Common myeloid progenitor, CD34-positive (primary cell): Measurements from ENCODE around the gene SLC35A3.

Experiments
- CTCF ChIA-PET: fragments of 350-600 bp; sonication (Branson Sonifier 250); formaldehyde crosslinking; loops from one replicate; lab custom pipeline; 2021; ENCODE audit warnings: antibody characterized with exemption; lab: Charles Lee
- POLR2A ChIA-PET: fragments of 350-600 bp; sonication (Branson Sonifier 250); formaldehyde crosslinking; loops from one replicate; lab custom pipeline; 2021; ENCODE audit warnings: antibody characterized with exemption; lab: Charles Lee
- DNase-seq, 3 donors: peaks; one replicate each; pipeline versions ENCODE4 v3.0.0 to v3.0.0-alpha.2; 2013
- H3K27ac ChIP-seq, 2 experiments: 1 replicate in 1 of 2; 2 replicates in 1 of 2; pipeline ENCODE4 v1.7.0; 2013; ENCODE audit warnings: inconsistent platforms in 2 of 2, low read length in 2 of 2, mild to moderate bottlenecking in 2 of 2, low read depth in 1 of 2, moderate library complexity in 1 of 2; ENCODE audit not compliant: severe bottlenecking in 2 of 2, insufficient read depth in 1 of 2, poor library complexity in 1 of 2
- H3K27me3 ChIP-seq, 5 experiments: replicated peaks in 2 of 5; 1 replicate in 3 of 5; 2 replicates in 2 of 5; pipeline versions ENCODE4 v1.6.1 to v1.7.0; 2013; ENCODE audit warnings: low read length in 4 of 5, mild to moderate bottlenecking in 2 of 5, moderate library complexity in 2 of 5, inconsistent platforms in 1 of 5; ENCODE audit not compliant: insufficient read depth in 5 of 5, control insufficient read depth in 4 of 5
- H3K36me3 ChIP-seq, 4 experiments: 1 replicate in 2 of 4; 2 replicates in 2 of 4; pipeline versions ENCODE4 v1.6.1 to v1.7.0; 2013; ENCODE audit warnings: low read length in 3 of 4, control low read depth in 1 of 4, mild to moderate bottlenecking in 1 of 4; ENCODE audit not compliant: control insufficient read depth in 4 of 4, insufficient read depth in 4 of 4
- H3K4me1 ChIP-seq, 4 experiments: 1 replicate in 3 of 4; 2 replicates in 1 of 4; pipeline versions ENCODE4 v1.6.1 to v1.7.1; 2013; ENCODE audit warnings: low read length in 3 of 4, mild to moderate bottlenecking in 3 of 4, control low read depth in 1 of 4, inconsistent platforms in 1 of 4, moderate library complexity in 1 of 4; ENCODE audit not compliant: control insufficient read depth in 4 of 4, insufficient read depth in 4 of 4; ENCODE audit errors: control extremely low read depth in 1 of 4
- H3K4me3 ChIP-seq, 7 experiments: 1 replicate in 4 of 7; 2 replicates in 3 of 7; pipeline versions ENCODE4 v1.5.1 to v1.7.0; 2013; ENCODE audit warnings: mild to moderate bottlenecking in 7 of 7, low read length in 6 of 7, moderate library complexity in 6 of 7, inconsistent platforms in 2 of 7, low read depth in 2 of 7, control low read depth in 1 of 7; ENCODE audit not compliant: insufficient read depth in 4 of 7, control insufficient read depth in 1 of 7; ENCODE audit errors: extremely low read depth in 1 of 7
- H3K9me3 ChIP-seq, 5 experiments: 1 replicate in 4 of 5; 2 replicates in 1 of 5; pipeline versions ENCODE4 v1.6.1 to v1.7.1; 2013; ENCODE audit warnings: low read length in 4 of 5, mild to moderate bottlenecking in 2 of 5, inconsistent platforms in 1 of 5, low read depth in 1 of 5, moderate library complexity in 1 of 5; ENCODE audit not compliant: control insufficient read depth in 4 of 5, insufficient read depth in 2 of 5; ENCODE audit errors: control extremely low read depth in 1 of 5
- WGBS: methylation state at CpG from one replicate; pipeline ENCODE4 v1.1.5; 2013; ENCODE audit not compliant: insufficient coverage; 5-methylcytosine and 5-hydroxymethylcytosine counted together

SLC35A3 gene

GRCh38 chr1:100080331-100080730 is 110.5 kb downstream of the SLC35A3 start:
- WGBS: no CpG with 5 or more reads among the region's 3 CpGs
- H3K9me3 ChIP-seq: no peaks in the 10 kb centered on the region
- H3K27me3 ChIP-seq: no peaks in the 10 kb centered on the region
- H3K36me3 ChIP-seq: peaks cover 13 to 68% (median 37%) of the 10 kb centered on the region in 4 experiments
- H3K27ac ChIP-seq: no peak overlapping the region
- POLR2A ChIA-PET: no interaction called here
- CTCF ChIA-PET: no interaction called here
- no peak for DNase-seq
- no peak overlapping the region for H3K4me3 ChIP-seq
- peaks cover 0 to 10% (median 1%) of the 10 kb centered on the region in 4 experiments for H3K4me1 ChIP-seq
